ENCODE results near the gene CCZ1B. TPM values are rescaled to one million over a fixed set of nuclear protein-coding genes. Genes with fewer than 3 reads are reported as not detected.
"Not testable (repeated sequence)": the region's sequence is repeated elsewhere in the genome, so short reads cannot be mapped to it uniquely, and the experiment has no call there.

CCZ1B gene
- total and polyA plus RNA-seq, 2 donors (not counting 3 experiments of a cell fraction or from before 2014, with no cell fraction given): 16.3 to 77.1 TPM

GRCh38 chr7:6831018-6831725 lies 5.1 kb upstream of the CCZ1B start:
- H3K4me3 ChIP-seq (replicated peaks in 1 of 3; ENCODE audit: insufficient read depth in 1 of 3, low read depth in 1 of 3, low read length in 3 of 3): no peak overlapping the region
- ChIA-PET POLR2A (no interaction called here), CTCF (interaction anchor here (1.2 kb wide), 1 partner anchor 26 kb away, joined by 3 read pairs; no protein-coding TSS in a partner anchor)
- intact Hi-C loops (cut with micrococcal nuclease) (no loop called here), dilution Hi-C loops (cut with MboI; ENCODE audit: extremely low pct_ligation_motif_present, low sequenced_read_pairs) (no loop called here)
- no peak overlapping the region for H3K4me2 ChIP-seq (ENCODE audit: insufficient read depth, low read length)
- no peaks in the 10 kb centered on the region for H3K9me1 ChIP-seq (replicated peaks; ENCODE audit: control insufficient read depth, extremely low read depth, insufficient read depth, low read length)
- H3K27me3 ChIP-seq (ENCODE audit: control insufficient read depth in 2 of 2, insufficient read depth in 2 of 2, low read length in 2 of 2): peaks cover 0 to 4% of the 10 kb centered on the region in 2 experiments
- no peaks in the 10 kb centered on the region for H3K4me1 ChIP-seq (ENCODE audit: control insufficient read depth, extremely low read depth, insufficient read depth, low read length)
- H2AFZ ChIP-seq (ENCODE audit: low read depth, low read length): no peak overlapping the region
- BruUV-seq (replicated peaks): no TSS peak
- H3K27ac ChIP-seq (ENCODE audit: insufficient read depth, low read depth, low read length): no peak overlapping the region
- no peak for TF ChIP-seq POLR2A (IDR thresholded peaks at IDR 0.05; ENCODE audit: low read depth, low read length)
- TF ChIP-seq POLR2AphosphoS5 (IDR thresholded peaks at IDR 0.05; ENCODE audit: insufficient read depth, low read depth, low read length): no peak
- TF ChIP-seq GATA2 (IDR thresholded peaks at IDR 0.05; ENCODE audit: insufficient read depth, insufficient read length, low read depth, low read length): no peak
- TF ChIP-seq, protein P1, sequence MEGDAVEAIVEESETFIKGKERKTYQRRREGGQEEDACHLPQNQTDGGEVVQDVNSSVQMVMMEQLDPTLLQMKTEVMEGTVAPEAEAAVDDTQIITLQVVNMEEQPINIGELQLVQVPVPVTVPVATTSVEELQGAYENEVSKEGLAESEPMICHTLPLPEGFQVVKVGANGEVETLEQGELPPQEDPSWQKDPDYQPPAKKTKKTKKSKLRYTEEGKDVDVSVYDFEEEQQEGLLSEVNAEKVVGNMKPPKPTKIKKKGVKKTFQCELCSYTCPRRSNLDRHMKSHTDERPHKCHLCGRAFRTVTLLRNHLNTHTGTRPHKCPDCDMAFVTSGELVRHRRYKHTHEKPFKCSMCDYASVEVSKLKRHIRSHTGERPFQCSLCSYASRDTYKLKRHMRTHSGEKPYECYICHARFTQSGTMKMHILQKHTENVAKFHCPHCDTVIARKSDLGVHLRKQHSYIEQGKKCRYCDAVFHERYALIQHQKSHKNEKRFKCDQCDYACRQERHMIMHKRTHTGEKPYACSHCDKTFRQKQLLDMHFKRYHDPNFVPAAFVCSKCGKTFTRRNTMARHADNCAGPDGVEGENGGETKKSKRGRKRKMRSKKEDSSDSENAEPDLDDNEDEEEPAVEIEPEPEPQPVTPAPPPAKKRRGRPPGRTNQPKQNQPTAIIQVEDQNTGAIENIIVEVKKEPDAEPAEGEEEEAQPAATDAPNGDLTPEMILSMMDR (IDR thresholded peaks at IDR 0.05; ENCODE audit: extremely low read depth in 1 of 2, insufficient read depth in 1 of 2, low read depth in 1 of 2, low read length in 2 of 2): no peak
- no peak for TF ChIP-seq FOS (IDR thresholded peaks at IDR 0.05; ENCODE audit: borderline replicate concordance, insufficient read depth, low read length)
- TF ChIP-seq, protein P2, sequence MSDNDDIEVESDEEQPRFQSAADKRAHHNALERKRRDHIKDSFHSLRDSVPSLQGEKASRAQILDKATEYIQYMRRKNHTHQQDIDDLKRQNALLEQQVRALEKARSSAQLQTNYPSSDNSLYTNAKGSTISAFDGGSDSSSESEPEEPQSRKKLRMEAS (IDR thresholded peaks at IDR 0.05; ENCODE audit: insufficient read depth, insufficient read length): no peak
- no peak for TF ChIP-seq MYC (IDR thresholded peaks at IDR 0.05; ENCODE audit: low read depth, low read length)
- TF ChIP-seq JUN (IDR thresholded peaks at IDR 0.05; ENCODE audit: borderline replicate concordance, insufficient read depth, insufficient read length, low read depth): no peak
- TF ChIP-seq EZH2 (IDR thresholded peaks at IDR 0.05; ENCODE audit: borderline replicate concordance, low read depth, low read length, severe bottlenecking): no peak
- FAIRE-seq (no peak), DNase-seq (ENCODE audit: low read depth, low spot score) (no peak)
- H3K9ac ChIP-seq (replicated peaks; ENCODE audit: extremely low read depth, insufficient read depth, low read length): no peak overlapping the region
- H3K36me3 ChIP-seq (ENCODE audit: control insufficient read depth in 2 of 2, extremely low read depth in 1 of 2, insufficient read depth in 2 of 2, low read length in 2 of 2): no peaks in the 10 kb centered on the region
- no peaks in the 10 kb centered on the region for H3K9me3 ChIP-seq (replicated peaks; ENCODE audit: control insufficient read depth, insufficient read depth, low read length)
- H4K20me1 ChIP-seq (replicated peaks; ENCODE audit: control insufficient read depth, extremely low read depth, insufficient read depth, low read length): no peaks in the 10 kb centered on the region
- no peaks in the 10 kb centered on the region for H3K79me2 ChIP-seq (ENCODE audit: control insufficient read depth, insufficient read depth, low read length)

DNA sequence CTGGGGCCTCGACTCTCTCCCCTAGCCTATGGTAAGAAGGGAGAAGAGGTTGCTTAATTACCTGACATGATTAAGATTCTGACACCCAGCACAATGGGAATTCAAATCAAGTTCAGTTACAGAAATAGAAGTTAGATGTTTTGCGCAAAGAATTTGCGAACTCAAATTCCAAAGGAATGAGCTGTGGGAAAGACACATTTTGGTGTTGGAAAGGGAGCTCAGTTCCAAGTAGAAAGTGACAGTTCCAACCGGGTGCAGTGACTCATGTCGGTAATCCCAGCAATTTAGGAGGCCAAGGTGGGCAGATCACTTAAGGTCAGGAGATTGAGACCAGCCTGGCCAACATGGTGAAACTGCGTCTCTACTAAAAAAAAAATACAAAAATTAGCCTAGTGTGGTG lies 4.0 kb upstream of the CCZ1B start:
- H3K9me1 ChIP-seq (replicated peaks; ENCODE audit: control insufficient read depth, extremely low read depth, insufficient read depth, low read length); H2AFZ ChIP-seq (ENCODE audit: low read depth, low read length); H3K79me2 ChIP-seq (ENCODE audit: control insufficient read depth, insufficient read depth, low read length); POLR2A ChIA-PET; H3K36me3 ChIP-seq (ENCODE audit: control insufficient read depth in 2 of 2, extremely low read depth in 1 of 2, insufficient read depth in 2 of 2, low read length in 2 of 2); DNase-seq (ENCODE audit: low read depth, low spot score); H3K27me3 ChIP-seq (ENCODE audit: control insufficient read depth in 2 of 2, insufficient read depth in 2 of 2, low read length in 2 of 2); intact Hi-C loops (cut with micrococcal nuclease); H3K4me2 ChIP-seq (ENCODE audit: insufficient read depth, low read length); FAIRE-seq; BruUV-seq (replicated peaks); H3K4me1 ChIP-seq (ENCODE audit: control insufficient read depth, extremely low read depth, insufficient read depth, low read length); H3K4me3 ChIP-seq (replicated peaks in 1 of 3; ENCODE audit: insufficient read depth in 1 of 3, low read depth in 1 of 3, low read length in 3 of 3); CTCF ChIA-PET; H3K9me3 ChIP-seq (replicated peaks; ENCODE audit: control insufficient read depth, insufficient read depth, low read length); dilution Hi-C loops (cut with MboI; ENCODE audit: extremely low pct_ligation_motif_present, low sequenced_read_pairs); H4K20me1 ChIP-seq (replicated peaks; ENCODE audit: control insufficient read depth, extremely low read depth, insufficient read depth, low read length); H3K9ac ChIP-seq (replicated peaks; ENCODE audit: extremely low read depth, insufficient read depth, low read length); H3K27ac ChIP-seq (ENCODE audit: insufficient read depth, low read depth, low read length): not testable (repeated sequence)

- BruUV-seq (replicated peaks); H3K9me3 ChIP-seq (replicated peaks; ENCODE audit: control insufficient read depth, insufficient read depth, low read length); H4K20me1 ChIP-seq (replicated peaks; ENCODE audit: control insufficient read depth, extremely low read depth, insufficient read depth, low read length); dilution Hi-C loops (cut with MboI; ENCODE audit: extremely low pct_ligation_motif_present, low sequenced_read_pairs); CTCF ChIA-PET; intact Hi-C loops (cut with micrococcal nuclease); H3K9ac ChIP-seq (replicated peaks; ENCODE audit: extremely low read depth, insufficient read depth, low read length); H3K4me1 ChIP-seq (ENCODE audit: control insufficient read depth, extremely low read depth, insufficient read depth, low read length); H2AFZ ChIP-seq (ENCODE audit: low read depth, low read length); H3K27ac ChIP-seq (ENCODE audit: insufficient read depth, low read depth, low read length); H3K36me3 ChIP-seq (ENCODE audit: control insufficient read depth in 2 of 2, extremely low read depth in 1 of 2, insufficient read depth in 2 of 2, low read length in 2 of 2); DNase-seq (ENCODE audit: low read depth, low spot score); H3K9me1 ChIP-seq (replicated peaks; ENCODE audit: control insufficient read depth, extremely low read depth, insufficient read depth, low read length); H3K79me2 ChIP-seq (ENCODE audit: control insufficient read depth, insufficient read depth, low read length); H3K4me3 ChIP-seq (replicated peaks in 1 of 3; ENCODE audit: insufficient read depth in 1 of 3, low read depth in 1 of 3, low read length in 3 of 3); FAIRE-seq; H3K4me2 ChIP-seq (ENCODE audit: insufficient read depth, low read length); H3K27me3 ChIP-seq (ENCODE audit: control insufficient read depth in 2 of 2, insufficient read depth in 2 of 2, low read length in 2 of 2); POLR2A ChIA-PET: not testable (repeated sequence)
Observed at GRCh38 chr7:6829616-6830015, 3.5 kb upstream of the CCZ1B start.
